Left ventricle myocardium inferior (tissue), 1 donor: Measurements from ENCODE around the gene VAV3. TPM values are rescaled to one million over a fixed set of nuclear protein-coding genes. Genes with fewer than 3 reads are reported as not detected.

Experiments used
- DNase-seq: peaks from one replicate; pipeline ENCODE4 v3.0.0-alpha.2; 2020
- H3K27ac ChIP-seq: fragments of 200-600 bp; replicated peaks from 2 replicates; pipeline ENCODE4 v1.8.0; 2021
- H3K27me3 ChIP-seq: fragments of 200-600 bp; 2 replicates; pipeline ENCODE4 v1.8.0; 2021; ENCODE audit warnings: low read depth
- H3K36me3 ChIP-seq: fragments of 200-600 bp; 2 replicates; pipeline ENCODE4 v1.8.0; 2021
- H3K4me1 ChIP-seq: fragments of 200-600 bp; 2 replicates; pipeline ENCODE4 v1.8.0; 2021
- H3K4me3 ChIP-seq: fragments of 200-600 bp; 2 replicates; pipeline ENCODE4 v1.8.0; 2021; ENCODE audit warnings: mild to moderate bottlenecking, moderate library complexity
- H3K9me3 ChIP-seq: fragments of 200-600 bp; replicated peaks from 2 replicates; pipeline ENCODE4 v1.8.0; 2021
- intact Hi-C: fragments of 100-400 bp; cut with micrococcal nuclease; formaldehyde crosslinking; loops from one replicate; pipeline ENCODE4 v1.11.0; 2022
- total RNA-seq: library from RNA; stranded (reverse); fragmentation: NEBNext Ultra II Directional; extraction: Animal tissue kit (Norgen Biotek cat#: 25700); gene quantifications from one replicate; pipeline ENCODE4 v1.2.1, GENCODE V29; 2021
- TF ChIP-seq, protein P1 (sequence below): fragments of 200-600 bp; IDR thresholded peaks from 2 replicates; pipeline ENCODE4 v1.8.0; 2021; ENCODE audit warnings: antibody characterized with exemption, mild to moderate bottlenecking, borderline replicate concordance
- donor health status: DM: no; HTN: yes; CAD: no; lungs with severe emphysema.

VAV3 gene
- total RNA-seq, 1 donor from 2014 or later = 1.4 TPM

DNA sequence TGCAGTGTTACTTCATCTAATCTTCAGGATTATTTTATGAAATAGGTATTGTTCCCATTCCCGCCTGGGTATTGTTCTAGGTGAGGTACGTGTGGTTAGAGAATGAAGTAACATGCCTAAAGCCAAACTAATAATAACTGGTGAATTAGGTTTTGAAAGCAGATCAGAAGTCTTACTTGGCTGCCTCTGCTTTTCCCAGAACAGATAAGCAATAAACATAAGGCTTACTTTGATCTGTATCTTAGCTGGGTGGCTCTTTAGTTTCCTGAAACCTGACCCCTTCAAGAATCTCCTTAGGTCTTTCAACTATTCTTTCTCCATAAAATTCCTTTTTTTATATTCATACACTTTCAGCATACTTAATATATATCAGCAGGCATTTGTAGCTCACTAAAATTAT, 65.3 kb downstream of the VAV3 start:
- intact Hi-C loops = no loop called here
- Histone ChIP-seq H3K4me3 (no peak overlapping the region), H3K27ac (no peak overlapping the region), H3K9me3 (no peaks in the 10 kb centered on the region), H3K4me1 (peaks cover 12% of the 10 kb centered on the region), H3K27me3 (no peaks in the 10 kb centered on the region), H3K36me3 (no peaks in the 10 kb centered on the region)
- TF ChIP-seq, protein P1, sequence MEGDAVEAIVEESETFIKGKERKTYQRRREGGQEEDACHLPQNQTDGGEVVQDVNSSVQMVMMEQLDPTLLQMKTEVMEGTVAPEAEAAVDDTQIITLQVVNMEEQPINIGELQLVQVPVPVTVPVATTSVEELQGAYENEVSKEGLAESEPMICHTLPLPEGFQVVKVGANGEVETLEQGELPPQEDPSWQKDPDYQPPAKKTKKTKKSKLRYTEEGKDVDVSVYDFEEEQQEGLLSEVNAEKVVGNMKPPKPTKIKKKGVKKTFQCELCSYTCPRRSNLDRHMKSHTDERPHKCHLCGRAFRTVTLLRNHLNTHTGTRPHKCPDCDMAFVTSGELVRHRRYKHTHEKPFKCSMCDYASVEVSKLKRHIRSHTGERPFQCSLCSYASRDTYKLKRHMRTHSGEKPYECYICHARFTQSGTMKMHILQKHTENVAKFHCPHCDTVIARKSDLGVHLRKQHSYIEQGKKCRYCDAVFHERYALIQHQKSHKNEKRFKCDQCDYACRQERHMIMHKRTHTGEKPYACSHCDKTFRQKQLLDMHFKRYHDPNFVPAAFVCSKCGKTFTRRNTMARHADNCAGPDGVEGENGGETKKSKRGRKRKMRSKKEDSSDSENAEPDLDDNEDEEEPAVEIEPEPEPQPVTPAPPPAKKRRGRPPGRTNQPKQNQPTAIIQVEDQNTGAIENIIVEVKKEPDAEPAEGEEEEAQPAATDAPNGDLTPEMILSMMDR = no peak
- DNase-seq = no peak

DNA sequence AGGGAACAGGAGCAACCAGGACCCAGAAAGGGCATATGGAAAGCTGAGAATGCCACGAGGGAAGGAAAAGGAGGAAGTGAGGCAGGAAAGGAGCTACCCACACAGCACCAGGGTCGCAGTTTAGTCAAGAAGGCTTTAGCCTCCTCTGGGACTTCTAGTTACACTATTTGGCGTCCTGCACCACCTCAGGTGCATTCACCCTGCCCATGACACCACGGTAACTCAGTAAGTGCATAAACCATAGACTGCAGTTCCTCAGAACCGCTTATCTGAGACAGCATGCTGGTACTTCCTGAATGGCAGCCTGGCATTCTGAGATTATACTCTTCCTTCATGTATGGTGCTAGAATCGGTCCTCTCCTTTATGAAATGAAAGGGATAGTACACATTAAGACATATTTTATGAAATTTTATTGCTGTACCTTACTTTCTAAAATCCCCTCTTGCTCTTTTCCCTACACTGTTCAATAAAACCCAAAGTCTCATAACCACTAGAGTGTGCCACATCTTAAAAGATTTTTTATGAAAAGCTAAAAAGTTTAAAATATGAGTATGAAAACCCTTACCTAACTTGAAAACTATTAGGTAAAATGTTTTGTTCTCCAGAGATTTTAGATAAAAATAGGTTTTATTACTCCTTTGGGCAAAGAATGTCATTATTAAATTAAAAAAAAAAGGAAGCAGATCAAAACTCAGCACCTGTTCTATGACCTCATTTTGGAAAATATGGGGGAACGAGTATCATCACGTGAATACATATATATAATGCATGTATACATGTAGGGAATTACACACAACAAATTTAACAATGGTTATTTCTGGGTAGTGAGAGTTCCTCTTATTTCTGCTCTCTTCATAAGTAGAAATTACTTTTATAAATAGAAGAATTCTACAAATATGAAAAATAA, 67.3 kb downstream of the VAV3 start:
- intact Hi-C loops = no loop called here

DNA sequence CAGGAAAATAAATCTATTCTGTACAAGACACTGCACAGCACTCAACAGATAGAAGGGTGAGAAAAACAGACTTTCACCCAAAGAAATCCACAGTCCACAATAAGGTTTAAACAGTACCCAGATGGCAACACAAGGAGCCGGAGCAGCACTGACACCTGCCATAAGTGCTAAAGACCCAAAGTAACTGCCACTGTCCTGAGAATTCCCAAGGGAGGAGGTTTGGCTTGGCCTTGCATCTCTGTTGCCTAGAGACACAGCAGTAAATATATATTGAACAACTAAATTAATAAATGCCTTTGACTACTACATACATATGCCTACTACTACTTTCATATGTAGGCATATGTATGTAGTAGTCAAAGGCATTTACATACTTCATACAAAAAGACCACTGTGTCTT, 68.0 kb downstream of the VAV3 start:
- TF ChIP-seq, protein P1 = no peak
- H3K27me3 ChIP-seq = no peaks in the 10 kb centered on the region
- no peak overlapping the region for H3K4me3 ChIP-seq
- H3K36me3 ChIP-seq = no peaks in the 10 kb centered on the region
- H3K4me1 ChIP-seq = peaks cover 12% of the 10 kb centered on the region
- no peak overlapping the region for H3K27ac ChIP-seq
- intact Hi-C loops = no loop called here
- H3K9me3 ChIP-seq = no peaks in the 10 kb centered on the region
- DNase-seq = no peak

More for the DNA sequence above, 67.3 kb downstream of the VAV3 start:
- TF ChIP-seq, protein P1 = no peak
- no peak for DNase-seq
- peaks cover 12% of the 10 kb centered on the region for H3K4me1 ChIP-seq
- no peak overlapping the region for H3K4me3 ChIP-seq
- no peaks in the 10 kb centered on the region for H3K36me3 ChIP-seq
- H3K27me3 ChIP-seq = no peaks in the 10 kb centered on the region
- H3K9me3 ChIP-seq = no peaks in the 10 kb centered on the region
- H3K27ac ChIP-seq = no peak overlapping the region

DNA sequence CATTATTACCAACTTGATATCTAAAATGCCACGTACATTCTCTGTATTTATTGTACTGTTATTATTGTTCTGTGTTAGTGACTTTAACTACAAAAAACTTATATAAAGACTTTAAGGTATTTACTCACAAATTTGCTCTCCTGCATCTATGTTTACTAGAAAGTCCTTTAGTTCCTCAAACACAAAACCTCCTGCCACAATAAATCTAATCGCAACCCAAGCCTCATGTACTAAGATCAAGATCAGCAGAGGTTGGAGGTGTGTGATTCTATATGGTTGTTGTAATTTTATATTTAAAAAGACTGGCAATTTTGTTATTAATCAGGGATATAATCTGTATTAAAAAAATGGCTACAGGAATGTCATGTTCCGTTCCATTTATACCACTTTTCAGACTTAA, 68.6 kb downstream of the VAV3 start:
- intact Hi-C loops = no loop called here
- Histone ChIP-seq H3K4me3 (no peak overlapping the region), H3K4me1 (peaks cover 12% of the 10 kb centered on the region), H3K27ac (no peak overlapping the region), H3K36me3 (no peaks in the 10 kb centered on the region), H3K9me3 (no peaks in the 10 kb centered on the region), H3K27me3 (no peaks in the 10 kb centered on the region)
- TF ChIP-seq, protein P1 = no peak
- no peak for DNase-seq

DNA sequence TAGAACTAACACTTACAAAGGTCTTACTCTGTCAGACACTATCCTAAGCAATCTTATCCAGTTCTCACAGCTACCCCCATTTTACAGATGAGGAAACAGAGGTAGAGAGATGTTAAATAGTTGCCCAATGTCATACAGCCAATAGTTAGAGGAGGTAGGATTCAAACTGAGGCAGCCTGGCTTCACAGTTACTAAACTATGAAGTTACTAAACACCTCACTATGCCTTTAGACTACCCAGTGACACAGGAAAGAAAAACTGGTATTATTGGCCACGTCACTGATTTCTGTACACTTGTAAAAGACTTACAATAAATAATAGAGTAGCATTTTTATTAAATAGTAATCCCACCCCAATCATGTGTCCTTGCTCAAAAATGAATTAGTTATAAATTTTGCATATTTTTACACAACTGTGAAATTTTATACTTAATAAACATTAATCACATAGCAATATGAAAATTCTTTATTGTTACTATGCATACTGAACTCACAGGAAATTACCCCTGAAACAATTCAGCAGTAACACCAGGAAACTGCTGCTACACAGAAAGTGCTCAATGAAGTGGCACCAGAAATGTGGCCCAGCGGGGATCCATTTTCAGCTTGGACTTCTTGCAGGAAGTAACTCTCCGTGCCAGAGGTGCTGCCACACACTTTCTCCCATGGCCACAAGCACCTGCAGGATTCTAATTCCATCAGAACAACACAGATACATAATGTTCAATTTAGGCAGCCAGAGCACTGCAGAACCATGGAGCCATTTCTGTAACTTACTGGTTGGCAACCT, 69.4 kb downstream of the VAV3 start:
- TF ChIP-seq, protein P1 = no peak
- intact Hi-C loops = no loop called here
- DNase-seq = no peak

More for the DNA sequence above, 69.4 kb downstream of the VAV3 start:
- Histone ChIP-seq H3K9me3 (no peaks in the 10 kb centered on the region), H3K36me3 (no peaks in the 10 kb centered on the region), H3K27me3 (no peaks in the 10 kb centered on the region), H3K4me3 (no peak overlapping the region), H3K27ac (no peak overlapping the region), H3K4me1 (peaks cover 12% of the 10 kb centered on the region)
